DMS53 treated with DMSO at 0.1 percent for 48 hours (cell line): ENCODE data around the gene RNF25.
A peak's percentile ranks its signal among the peaks of the same experiment; 100 is the strongest.

Experiments used
- DNase-seq: peaks from one replicate; lab custom pipeline; 2025; ENCODE audit not compliant: unreplicated experiment; lab: John Stamatoyannopoulos, UW

RNF25 gene

GRCh38 chr2:218671654-218672566 lies at the start of gene RNF25, which contains the start of gene STK36:
TSS of gene RNF25 (minus strand) at chr2:218672002. CDS start at chr2:218671970, 32 bp downstream.
TSS of gene STK36 (plus strand) at chr2:218672086. CDS start at chr2:218672830, 744 bp downstream.
- DNase-seq: peak; percentile 65

- no peak for DNase-seq
Measured at GRCh38 chr2:218721488-218721887, 49.7 kb upstream of the RNF25 start.

- no peak for DNase-seq
Measured at GRCh38 chr2:218720048-218721041, 48.5 kb upstream of the RNF25 start.

GRCh38 chr2:218719457-218719856 lies 47.7 kb upstream of the RNF25 start:
- no peak for DNase-seq

GRCh38 chr2:218718058-218718457 lies 46.3 kb upstream of the RNF25 start:
- no peak for DNase-seq

GRCh38 chr2:218717262-218717661 lies 45.5 kb upstream of the RNF25 start:
- DNase-seq: no peak

- DNase-seq: no peak
Measured at GRCh38 chr2:218716070-218716469, 44.3 kb upstream of the RNF25 start.

- no peak for DNase-seq
Measured at GRCh38 chr2:218713922-218714321, 42.1 kb upstream of the RNF25 start.

GRCh38 chr2:218711550-218711929 lies 39.7 kb upstream of the RNF25 start:
- no peak for DNase-seq

GRCh38 chr2:218710687-218711549 lies 39.1 kb upstream of the RNF25 start, which contains the start of gene TTLL4:
TSS of gene TTLL4 (plus strand) at chr2:218710835. CDS start at chr2:218737677, 26,842 bp downstream.
- DNase-seq: peak; percentile 76

- DNase-seq: no peak
Measured at GRCh38 chr2:218710334-218710686, 38.5 kb upstream of the RNF25 start.

- DNase-seq: no peak
Measured at GRCh38 chr2:218709908-218710307, 38.1 kb upstream of the RNF25 start.

- DNase-seq: no peak
Measured at GRCh38 chr2:218708086-218708485, 36.3 kb upstream of the RNF25 start.

GRCh38 chr2:218703341-218703740 lies 31.5 kb upstream of the RNF25 start:
- DNase-seq: no peak

GRCh38 chr2:218701806-218702205 lies 30.0 kb upstream of the RNF25 start:
- no peak for DNase-seq

GRCh38 chr2:218698885-218699284 lies 27.1 kb upstream of the RNF25 start:
- DNase-seq: no peak

GRCh38 chr2:218694405-218695145 lies 22.8 kb upstream of the RNF25 start:
- no peak for DNase-seq

- DNase-seq: no peak
Measured at GRCh38 chr2:218691234-218691633, 19.4 kb upstream of the RNF25 start.

GRCh38 chr2:218687400-218688060 lies 15.7 kb upstream of the RNF25 start:
- DNase-seq: peak; percentile 37
